Progenitor cell of endocrine pancreas (in vitro differentiated cells): Measurements from ENCODE around the gene CCDC63. TPM values are rescaled to one million over a fixed set of nuclear protein-coding genes. Genes with fewer than 3 reads are reported as not detected.

Experiments used
- DNase-seq: peaks from one replicate; pipeline ENCODE4 v3.0.0; 2021; ENCODE audit warnings: low spot score; ENCODE audit not compliant: unreplicated experiment
- H3K27ac Mint-ChIP-seq: 2 replicates; pipeline ENCODE4 v1.8.0; 2021; ENCODE audit warnings: mild to moderate bottlenecking, moderate library complexity, mixed read lengths
- H3K27me3 Mint-ChIP-seq: 2 replicates; pipeline ENCODE4 v1.8.0; 2021; ENCODE audit warnings: mixed read lengths
- H3K36me3 Mint-ChIP-seq: 2 replicates; pipeline ENCODE4 v1.8.0; 2022; ENCODE audit warnings: mixed read lengths; ENCODE audit not compliant: insufficient read depth
- H3K4me1 Mint-ChIP-seq: 2 replicates; pipeline ENCODE4 v1.8.0; 2021; ENCODE audit warnings: low read depth, mixed read lengths
- H3K4me3 Mint-ChIP-seq: 2 replicates; pipeline ENCODE4 v1.8.0; 2021; ENCODE audit warnings: low read depth, mild to moderate bottlenecking, moderate library complexity, mixed read lengths
- H3K9me3 Mint-ChIP-seq: 2 replicates; pipeline ENCODE4 v1.8.0; 2021; ENCODE audit warnings: low read depth, mixed read lengths
- total RNA-seq: library from RNA; stranded (reverse); gene quantifications from 2 replicates; pipeline ENCODE4 v1.2.1, GENCODE V29; 2021
- TF ChIP-seq, protein P1 (sequence below): fragments of 200-600 bp; sonication (generic); IDR thresholded peaks from one replicate; pipeline ENCODE4 v1.5.0; 2021; ENCODE audit warnings: antibody characterized with exemption, mild to moderate bottlenecking; ENCODE audit not compliant: unreplicated experiment

CCDC63 gene
- total RNA-seq, 1 donor from 2014 or later = not detected

DNA sequence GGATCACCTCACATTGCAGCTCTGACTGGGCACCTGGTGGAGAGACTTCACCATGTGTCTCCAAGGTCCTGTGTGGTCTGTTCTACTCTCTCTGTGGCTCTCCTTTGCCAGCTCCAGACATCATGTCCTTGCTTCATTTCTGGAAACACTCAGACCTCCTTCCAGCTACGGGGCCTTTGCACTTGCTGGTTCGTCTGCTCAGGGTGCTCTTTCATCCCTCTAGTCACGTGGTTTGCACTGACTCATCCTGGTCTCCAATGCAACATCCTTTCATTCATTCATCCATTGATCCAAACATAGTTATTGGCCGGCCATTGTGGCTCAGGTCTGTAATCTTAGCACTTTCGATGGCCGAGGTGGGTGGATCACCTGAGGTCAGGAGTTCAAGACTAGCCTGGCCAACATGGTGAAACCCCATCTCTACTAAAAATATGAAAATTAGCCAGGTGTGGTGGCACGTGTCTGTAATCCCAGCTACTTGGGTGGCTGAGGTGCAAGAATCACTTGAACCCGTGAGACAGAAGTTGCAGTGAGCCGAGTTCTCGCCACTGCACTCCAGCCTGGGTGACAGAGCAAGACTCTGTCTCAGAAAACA lies 23.9 kb upstream of the CCDC63 start:
- no peak overlapping the region for H3K4me3 Mint-ChIP-seq
- H3K27ac Mint-ChIP-seq = no peak overlapping the region
- H3K4me1 Mint-ChIP-seq = peaks cover 2% of the 10 kb centered on the region
- H3K36me3 Mint-ChIP-seq = no peaks in the 10 kb centered on the region
- no peak for DNase-seq
- TF ChIP-seq, protein P1, sequence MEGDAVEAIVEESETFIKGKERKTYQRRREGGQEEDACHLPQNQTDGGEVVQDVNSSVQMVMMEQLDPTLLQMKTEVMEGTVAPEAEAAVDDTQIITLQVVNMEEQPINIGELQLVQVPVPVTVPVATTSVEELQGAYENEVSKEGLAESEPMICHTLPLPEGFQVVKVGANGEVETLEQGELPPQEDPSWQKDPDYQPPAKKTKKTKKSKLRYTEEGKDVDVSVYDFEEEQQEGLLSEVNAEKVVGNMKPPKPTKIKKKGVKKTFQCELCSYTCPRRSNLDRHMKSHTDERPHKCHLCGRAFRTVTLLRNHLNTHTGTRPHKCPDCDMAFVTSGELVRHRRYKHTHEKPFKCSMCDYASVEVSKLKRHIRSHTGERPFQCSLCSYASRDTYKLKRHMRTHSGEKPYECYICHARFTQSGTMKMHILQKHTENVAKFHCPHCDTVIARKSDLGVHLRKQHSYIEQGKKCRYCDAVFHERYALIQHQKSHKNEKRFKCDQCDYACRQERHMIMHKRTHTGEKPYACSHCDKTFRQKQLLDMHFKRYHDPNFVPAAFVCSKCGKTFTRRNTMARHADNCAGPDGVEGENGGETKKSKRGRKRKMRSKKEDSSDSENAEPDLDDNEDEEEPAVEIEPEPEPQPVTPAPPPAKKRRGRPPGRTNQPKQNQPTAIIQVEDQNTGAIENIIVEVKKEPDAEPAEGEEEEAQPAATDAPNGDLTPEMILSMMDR = no peak
- H3K9me3 Mint-ChIP-seq = no peaks in the 10 kb centered on the region
- H3K27me3 Mint-ChIP-seq = peaks cover 29% of the 10 kb centered on the region

GRCh38 chr12:110824342-110824741 lies 22.4 kb upstream of the CCDC63 start:
- Mint-ChIP-seq H3K36me3 (no peaks in the 10 kb centered on the region), H3K4me1 (peaks cover 2% of the 10 kb centered on the region), H3K9me3 (no peaks in the 10 kb centered on the region), H3K4me3 (no peak overlapping the region), H3K27ac (no peak overlapping the region), H3K27me3 (peaks cover 29% of the 10 kb centered on the region)
- DNase-seq = no peak
- TF ChIP-seq, protein P1 = no peak

GRCh38 chr12:110825530-110825929 lies 21.3 kb upstream of the CCDC63 start:
- Mint-ChIP-seq H3K4me3 (no peak overlapping the region), H3K36me3 (no peaks in the 10 kb centered on the region), H3K9me3 (no peaks in the 10 kb centered on the region), H3K4me1 (peaks cover 2% of the 10 kb centered on the region), H3K27ac (no peak overlapping the region), H3K27me3 (peaks cover 25% of the 10 kb centered on the region)
- no peak for DNase-seq
- TF ChIP-seq, protein P1 = no peak

DNA sequence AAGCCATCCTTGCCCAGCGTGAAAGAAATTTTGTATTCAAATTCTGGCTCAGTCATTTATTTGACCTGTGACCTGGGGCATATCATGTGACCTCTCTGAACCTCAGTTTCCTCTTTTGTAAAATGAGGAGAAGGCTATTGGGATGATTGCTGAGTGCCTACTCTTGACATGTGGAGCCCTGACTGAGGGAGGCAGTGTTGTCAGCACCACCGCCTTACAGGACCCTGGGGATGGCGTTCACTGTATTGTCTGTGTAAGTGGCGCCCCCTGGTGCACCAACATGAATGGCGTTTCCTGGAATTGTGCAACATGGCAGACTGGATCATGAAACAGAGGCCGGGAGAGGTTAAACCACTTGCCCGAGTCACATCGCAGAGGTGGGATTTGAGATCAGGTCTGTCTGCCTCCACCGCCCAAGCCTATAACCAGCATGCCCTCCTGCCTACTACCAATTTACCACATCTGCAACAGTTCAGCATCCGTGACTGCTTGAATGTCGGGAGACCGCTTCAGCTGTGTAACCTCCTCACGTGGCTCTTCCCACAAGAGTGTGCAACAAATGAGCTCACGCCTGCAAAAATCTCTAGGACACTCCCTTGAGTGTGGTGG lies 20.1 kb upstream of the CCDC63 start:
- no peak overlapping the region for H3K4me3 Mint-ChIP-seq
- peaks cover 2% of the 10 kb centered on the region for H3K4me1 Mint-ChIP-seq
- TF ChIP-seq, protein P1 = peak; percentile 79
- H3K27ac Mint-ChIP-seq = no peak overlapping the region
- H3K27me3 Mint-ChIP-seq = peaks cover 21% of the 10 kb centered on the region
- no peaks in the 10 kb centered on the region for H3K36me3 Mint-ChIP-seq
- H3K9me3 Mint-ChIP-seq = no peaks in the 10 kb centered on the region
- peak; percentile 75 for DNase-seq

DNA sequence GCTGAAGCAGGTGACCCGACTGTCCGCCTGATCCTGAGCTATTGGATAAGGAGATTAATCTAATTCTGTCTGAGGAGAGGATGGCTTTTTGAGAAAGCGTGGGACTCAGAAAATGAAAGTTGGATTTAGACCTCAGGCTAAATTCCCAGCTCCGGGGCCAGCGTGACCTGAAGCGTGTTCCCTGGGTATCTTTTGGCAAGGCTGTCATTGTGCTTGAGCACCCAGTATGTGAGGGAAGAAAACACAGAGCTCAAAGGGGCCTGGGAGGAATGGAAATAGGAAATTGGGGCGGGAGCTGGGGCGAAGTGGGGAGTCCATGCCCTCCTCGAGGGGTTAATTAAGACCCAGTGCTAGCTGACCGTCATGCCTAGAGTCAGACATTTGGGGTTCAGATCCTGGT lies 17.5 kb upstream of the CCDC63 start:
- no peak for DNase-seq
- Mint-ChIP-seq H3K9me3 (no peaks in the 10 kb centered on the region), H3K4me3 (no peak overlapping the region), H3K27ac (no peak overlapping the region), H3K4me1 (no peaks in the 10 kb centered on the region), H3K27me3 (peaks cover 28% of the 10 kb centered on the region), H3K36me3 (no peaks in the 10 kb centered on the region)
- TF ChIP-seq, protein P1 = no peak
